ENCODE measurements around the gene KCNMA1. TPM values are rescaled to one million over a fixed set of nuclear protein-coding genes. Genes with fewer than 3 reads are reported as not detected.

KCNMA1 gene
- total and polyA plus RNA-seq, 4 experiments from 2014 or later: 0.26 TPM; not detected in 3

- H3K36me3 ChIP-seq (ENCODE audit: insufficient read depth, low read length): no peaks in the 10 kb centered on the region
- no peak for DNase-seq
- intact Hi-C loops (cut with micrococcal nuclease): no loop called here
- no peak overlapping the region for H3K27ac Mint-ChIP-seq
- CTCF ChIA-PET (ENCODE audit: partially characterized antibody): no interaction called here
- no peaks in the 10 kb centered on the region for H3K9me3 ChIP-seq (ENCODE audit: control insufficient read depth in 1 of 2, low read length in 2 of 2)
- H3K4me3 Mint-ChIP-seq: no peak overlapping the region
- no peaks in the 10 kb centered on the region for H3K27me3 Mint-ChIP-seq
- H3K9me3 Mint-ChIP-seq: peaks cover 0 to 5% (median 0%) of the 10 kb centered on the region in 8 donors
- no peak overlapping the region for H3K27ac ChIP-seq (ENCODE audit: low read depth, low read length)
- no peak overlapping the region for H3K4me3 ChIP-seq (ENCODE audit: low read length in 2 of 2)
- POLR2A ChIA-PET (ENCODE audit: partially characterized antibody): no interaction called here
- H3K36me3 Mint-ChIP-seq: no peaks in the 10 kb centered on the region
- no peaks in the 10 kb centered on the region for H3K4me1 Mint-ChIP-seq
- no peaks in the 10 kb centered on the region for H3K4me1 ChIP-seq (ENCODE audit: insufficient read depth, low read length)
- H3K27me3 ChIP-seq (ENCODE audit: insufficient read depth, low read length): no peaks in the 10 kb centered on the region
Measured at GRCh38 chr10:77229704-77230103, 407.9 kb downstream of the KCNMA1 start.

- CTCF ChIA-PET (ENCODE audit: partially characterized antibody): no interaction called here
- no peak overlapping the region for H3K4me3 Mint-ChIP-seq
- H3K36me3 Mint-ChIP-seq: no peaks in the 10 kb centered on the region
- Histone ChIP-seq H3K36me3 (ENCODE audit: insufficient read depth, low read length) (no peaks in the 10 kb centered on the region), H3K27ac (ENCODE audit: low read depth, low read length) (no peak overlapping the region), H3K4me3 (ENCODE audit: low read length in 2 of 2) (no peak overlapping the region), H3K4me1 (ENCODE audit: insufficient read depth, low read length) (no peaks in the 10 kb centered on the region), H3K27me3 (ENCODE audit: insufficient read depth, low read length) (no peaks in the 10 kb centered on the region), H3K9me3 (ENCODE audit: control insufficient read depth in 1 of 2, low read length in 2 of 2) (no peaks in the 10 kb centered on the region)
- H3K9me3 Mint-ChIP-seq: peaks cover 0 to 3% (median 0%) of the 10 kb centered on the region in 8 donors
- intact Hi-C loops (cut with micrococcal nuclease): no loop called here
- H3K27ac Mint-ChIP-seq: no peak overlapping the region
- H3K4me1 Mint-ChIP-seq: no peaks in the 10 kb centered on the region
- POLR2A ChIA-PET (ENCODE audit: partially characterized antibody): no interaction called here
- H3K27me3 Mint-ChIP-seq: no peaks in the 10 kb centered on the region
- no peak for DNase-seq
Measured at GRCh38 chr10:77228559-77228958, 409.0 kb downstream of the KCNMA1 start.

GRCh38 chr10:77226853-77227565, 410.6 kb downstream of the KCNMA1 start:
- Histone ChIP-seq H3K27ac (ENCODE audit: low read depth, low read length) (no peak overlapping the region), H3K4me3 (ENCODE audit: low read length in 2 of 2) (no peak overlapping the region), H3K9me3 (ENCODE audit: control insufficient read depth in 1 of 2, low read length in 2 of 2) (no peaks in the 10 kb centered on the region), H3K27me3 (ENCODE audit: insufficient read depth, low read length) (no peaks in the 10 kb centered on the region), H3K4me1 (ENCODE audit: insufficient read depth, low read length) (no peaks in the 10 kb centered on the region), H3K36me3 (ENCODE audit: insufficient read depth, low read length) (no peaks in the 10 kb centered on the region)
- H3K27me3 Mint-ChIP-seq: peaks cover 0 to 1% of the 10 kb centered on the region in 2 donors
- intact Hi-C loops (cut with micrococcal nuclease): no loop called here
- ChIA-PET CTCF (ENCODE audit: partially characterized antibody) (no interaction called here), POLR2A (ENCODE audit: partially characterized antibody) (no interaction called here)
- DNase-seq: no peak
- H3K36me3 Mint-ChIP-seq: no peaks in the 10 kb centered on the region
- peaks cover 0 to 3% (median 0%) of the 10 kb centered on the region in 8 donors for H3K9me3 Mint-ChIP-seq
- no peaks in the 10 kb centered on the region for H3K4me1 Mint-ChIP-seq
- H3K27ac Mint-ChIP-seq: no peak overlapping the region
- H3K4me3 Mint-ChIP-seq: no peak overlapping the region

GRCh38 chr10:77226452-77226851, 411.2 kb downstream of the KCNMA1 start:
- Mint-ChIP-seq H3K36me3 (no peaks in the 10 kb centered on the region), H3K4me1 (no peaks in the 10 kb centered on the region), H3K9me3 (peaks cover 0 to 3% (median 0%) of the 10 kb centered on the region in 8 donors), H3K4me3 (no peak overlapping the region), H3K27ac (no peak overlapping the region), H3K27me3 (peaks cover 0 to 1% of the 10 kb centered on the region in 2 donors)
- H3K27ac ChIP-seq (ENCODE audit: low read depth, low read length): no peak overlapping the region
- DNase-seq: no peak
- no peaks in the 10 kb centered on the region for H3K9me3 ChIP-seq (ENCODE audit: control insufficient read depth in 1 of 2, low read length in 2 of 2)
- intact Hi-C loops (cut with micrococcal nuclease): no loop called here
- H3K36me3 ChIP-seq (ENCODE audit: insufficient read depth, low read length): no peaks in the 10 kb centered on the region
- H3K4me1 ChIP-seq (ENCODE audit: insufficient read depth, low read length): no peaks in the 10 kb centered on the region
- POLR2A ChIA-PET (ENCODE audit: partially characterized antibody): no interaction called here
- H3K4me3 ChIP-seq (ENCODE audit: low read length in 2 of 2): no peak overlapping the region
- H3K27me3 ChIP-seq (ENCODE audit: insufficient read depth, low read length): no peaks in the 10 kb centered on the region
- CTCF ChIA-PET (ENCODE audit: partially characterized antibody): no interaction called here

GRCh38 chr10:77226020-77226419, 411.6 kb downstream of the KCNMA1 start:
- Histone ChIP-seq H3K9me3 (ENCODE audit: control insufficient read depth in 1 of 2, low read length in 2 of 2) (no peaks in the 10 kb centered on the region), H3K27me3 (ENCODE audit: insufficient read depth, low read length) (no peaks in the 10 kb centered on the region), H3K4me1 (ENCODE audit: insufficient read depth, low read length) (no peaks in the 10 kb centered on the region), H3K4me3 (ENCODE audit: low read length in 2 of 2) (no peak overlapping the region), H3K27ac (ENCODE audit: low read depth, low read length) (no peak overlapping the region), H3K36me3 (ENCODE audit: insufficient read depth, low read length) (no peaks in the 10 kb centered on the region)
- no peaks in the 10 kb centered on the region for H3K36me3 Mint-ChIP-seq
- no peak overlapping the region for H3K4me3 Mint-ChIP-seq
- H3K27ac Mint-ChIP-seq: no peak overlapping the region
- H3K4me1 Mint-ChIP-seq: no peaks in the 10 kb centered on the region
- ChIA-PET POLR2A (ENCODE audit: partially characterized antibody) (no interaction called here), CTCF (ENCODE audit: partially characterized antibody) (no interaction called here)
- H3K27me3 Mint-ChIP-seq: peaks cover 0 to 1% of the 10 kb centered on the region in 2 donors
- intact Hi-C loops (cut with micrococcal nuclease): no loop called here
- no peak for DNase-seq
- H3K9me3 Mint-ChIP-seq: peaks cover 0 to 3% (median 0%) of the 10 kb centered on the region in 8 donors

GRCh38 chr10:77223526-77224460, 413.8 kb downstream of the KCNMA1 start:
- CTCF ChIA-PET (ENCODE audit: partially characterized antibody): no interaction called here

GRCh38 chr10:77220150-77220549, 417.5 kb downstream of the KCNMA1 start:
- Mint-ChIP-seq H3K36me3 (no peaks in the 10 kb centered on the region), H3K9me3 (peaks cover 0 to 2% (median 0%) of the 10 kb centered on the region in 8 donors), H3K4me1 (no peaks in the 10 kb centered on the region), H3K27me3 (peaks cover 0 to 1% of the 10 kb centered on the region in 2 donors), H3K4me3 (no peak overlapping the region), H3K27ac (no peak overlapping the region)
- H3K4me1 ChIP-seq (ENCODE audit: insufficient read depth, low read length): no peaks in the 10 kb centered on the region
- no peaks in the 10 kb centered on the region for H3K9me3 ChIP-seq (ENCODE audit: control insufficient read depth in 1 of 2, low read length in 2 of 2)
- DNase-seq: no peak
- ChIA-PET CTCF (ENCODE audit: partially characterized antibody) (no interaction called here), POLR2A (ENCODE audit: partially characterized antibody) (no interaction called here)
- H3K27ac ChIP-seq (ENCODE audit: low read depth, low read length): no peak overlapping the region
- H3K27me3 ChIP-seq (ENCODE audit: insufficient read depth, low read length): no peaks in the 10 kb centered on the region
- intact Hi-C loops (cut with micrococcal nuclease): no loop called here
- H3K36me3 ChIP-seq (ENCODE audit: insufficient read depth, low read length): no peaks in the 10 kb centered on the region
- H3K4me3 ChIP-seq (ENCODE audit: low read length in 2 of 2): no peak overlapping the region

More at GRCh38 chr10:77223526-77224460, 413.8 kb downstream of the KCNMA1 start:
- Histone ChIP-seq H3K4me3 (ENCODE audit: low read length in 2 of 2) (no peak overlapping the region), H3K36me3 (ENCODE audit: insufficient read depth, low read length) (no peaks in the 10 kb centered on the region), H3K27ac (ENCODE audit: low read depth, low read length) (no peak overlapping the region), H3K9me3 (ENCODE audit: control insufficient read depth in 1 of 2, low read length in 2 of 2) (no peaks in the 10 kb centered on the region), H3K4me1 (ENCODE audit: insufficient read depth, low read length) (no peaks in the 10 kb centered on the region), H3K27me3 (ENCODE audit: insufficient read depth, low read length) (no peaks in the 10 kb centered on the region)
- H3K4me3 Mint-ChIP-seq: no peak overlapping the region
- DNase-seq: no peak
- intact Hi-C loops (cut with micrococcal nuclease): no loop called here
- no peaks in the 10 kb centered on the region for H3K36me3 Mint-ChIP-seq
- H3K9me3 Mint-ChIP-seq: peaks cover 0 to 3% (median 0%) of the 10 kb centered on the region in 8 donors
- POLR2A ChIA-PET (ENCODE audit: partially characterized antibody): no interaction called here
- H3K27me3 Mint-ChIP-seq: peaks cover 0 to 1% of the 10 kb centered on the region in 2 donors
- H3K27ac Mint-ChIP-seq: no peak overlapping the region
- H3K4me1 Mint-ChIP-seq: no peaks in the 10 kb centered on the region

All from CD4-positive, alpha-beta memory T cell (primary cell).